ENCODE measurements around the gene ATXN1.

Gene ATXN1

DNA sequence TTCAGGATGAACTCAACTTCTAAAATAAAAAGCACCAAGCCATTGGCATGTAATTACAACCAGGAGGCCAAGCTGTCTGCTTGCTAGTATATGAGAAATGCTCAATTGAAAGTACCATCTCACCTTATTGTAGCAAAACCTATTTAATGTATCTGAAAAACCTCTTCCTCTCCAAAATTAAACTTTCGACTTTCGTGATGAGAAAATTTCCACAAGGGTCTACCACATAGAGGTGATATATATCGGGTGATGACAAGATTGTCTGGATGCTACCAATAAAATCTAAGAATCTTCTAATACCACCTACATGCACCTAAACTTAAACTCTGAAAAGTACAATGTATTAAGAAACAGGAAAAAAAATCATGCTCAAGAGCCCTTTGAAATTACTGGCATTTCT is 74.2 kb downstream of the ATXN1 start:
- TF ChIP-seq, protein P1, sequence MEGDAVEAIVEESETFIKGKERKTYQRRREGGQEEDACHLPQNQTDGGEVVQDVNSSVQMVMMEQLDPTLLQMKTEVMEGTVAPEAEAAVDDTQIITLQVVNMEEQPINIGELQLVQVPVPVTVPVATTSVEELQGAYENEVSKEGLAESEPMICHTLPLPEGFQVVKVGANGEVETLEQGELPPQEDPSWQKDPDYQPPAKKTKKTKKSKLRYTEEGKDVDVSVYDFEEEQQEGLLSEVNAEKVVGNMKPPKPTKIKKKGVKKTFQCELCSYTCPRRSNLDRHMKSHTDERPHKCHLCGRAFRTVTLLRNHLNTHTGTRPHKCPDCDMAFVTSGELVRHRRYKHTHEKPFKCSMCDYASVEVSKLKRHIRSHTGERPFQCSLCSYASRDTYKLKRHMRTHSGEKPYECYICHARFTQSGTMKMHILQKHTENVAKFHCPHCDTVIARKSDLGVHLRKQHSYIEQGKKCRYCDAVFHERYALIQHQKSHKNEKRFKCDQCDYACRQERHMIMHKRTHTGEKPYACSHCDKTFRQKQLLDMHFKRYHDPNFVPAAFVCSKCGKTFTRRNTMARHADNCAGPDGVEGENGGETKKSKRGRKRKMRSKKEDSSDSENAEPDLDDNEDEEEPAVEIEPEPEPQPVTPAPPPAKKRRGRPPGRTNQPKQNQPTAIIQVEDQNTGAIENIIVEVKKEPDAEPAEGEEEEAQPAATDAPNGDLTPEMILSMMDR (IDR thresholded peaks at IDR 0.05; ENCODE audit: extremely low read depth, missing control alignments), result no peak
- DNase-seq (ENCODE audit: low spot score), result no peak

DNA sequence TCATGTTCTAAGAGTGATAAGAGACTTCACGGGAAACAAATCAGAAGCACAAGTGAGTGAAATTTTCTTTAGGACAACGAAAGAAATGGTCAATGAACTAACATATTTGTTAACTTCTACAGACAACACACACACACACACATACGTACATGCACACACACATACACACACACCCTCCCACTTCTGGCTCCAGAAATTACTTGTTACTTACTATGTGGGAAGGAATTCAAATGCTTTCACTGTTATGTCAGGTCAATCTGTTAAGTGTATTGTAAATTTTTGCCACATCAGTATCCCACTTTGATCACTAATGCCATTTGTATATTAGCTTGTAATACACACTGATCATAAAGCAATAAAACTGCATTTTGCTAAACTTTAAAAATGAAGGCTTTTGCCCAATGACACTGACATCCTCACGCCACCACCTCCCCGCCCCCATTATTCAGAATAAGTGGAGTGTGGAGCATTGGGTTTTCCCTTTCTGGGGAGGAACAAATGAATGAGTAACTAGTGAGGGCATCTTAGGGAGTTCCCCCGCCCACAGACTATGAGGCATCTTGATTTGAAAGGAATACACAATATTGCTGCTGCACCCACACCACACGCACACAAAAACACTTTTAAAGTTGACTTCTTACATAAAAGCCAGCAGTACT is 76.2 kb downstream of the ATXN1 start:
- peak; percentile 36 for DNase-seq (ENCODE audit: low spot score)
- TF ChIP-seq, protein P1 (IDR thresholded peaks at IDR 0.05; ENCODE audit: extremely low read depth, missing control alignments), result no peak

DNA sequence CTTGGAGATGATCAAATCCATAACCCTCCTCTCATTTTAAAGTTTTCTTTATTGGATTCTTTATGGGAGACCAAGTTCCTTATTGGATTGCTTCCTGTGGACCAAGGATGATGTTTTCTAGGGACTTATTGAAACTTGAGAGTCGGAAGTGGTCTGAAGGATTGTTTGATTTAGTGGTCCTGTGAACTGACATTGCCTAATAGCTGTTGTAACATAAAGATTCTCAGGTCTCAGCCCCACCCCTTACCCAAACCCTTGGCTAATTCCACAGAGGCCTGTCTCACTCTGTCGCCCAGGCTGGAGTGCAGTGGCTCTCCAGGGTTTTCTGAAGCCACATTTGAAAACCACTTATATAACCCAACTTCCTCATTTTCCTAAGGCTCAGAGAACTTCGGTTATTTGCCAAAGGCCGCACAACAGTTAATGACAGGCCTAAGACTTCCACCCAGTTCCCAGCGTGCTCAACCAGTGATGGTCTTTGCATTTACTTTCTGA is 77.0 kb downstream of the ATXN1 start:
- no peak for DNase-seq (ENCODE audit: low spot score)
- TF ChIP-seq, protein P1 (IDR thresholded peaks at IDR 0.05; ENCODE audit: extremely low read depth, missing control alignments), result no peak

DNA sequence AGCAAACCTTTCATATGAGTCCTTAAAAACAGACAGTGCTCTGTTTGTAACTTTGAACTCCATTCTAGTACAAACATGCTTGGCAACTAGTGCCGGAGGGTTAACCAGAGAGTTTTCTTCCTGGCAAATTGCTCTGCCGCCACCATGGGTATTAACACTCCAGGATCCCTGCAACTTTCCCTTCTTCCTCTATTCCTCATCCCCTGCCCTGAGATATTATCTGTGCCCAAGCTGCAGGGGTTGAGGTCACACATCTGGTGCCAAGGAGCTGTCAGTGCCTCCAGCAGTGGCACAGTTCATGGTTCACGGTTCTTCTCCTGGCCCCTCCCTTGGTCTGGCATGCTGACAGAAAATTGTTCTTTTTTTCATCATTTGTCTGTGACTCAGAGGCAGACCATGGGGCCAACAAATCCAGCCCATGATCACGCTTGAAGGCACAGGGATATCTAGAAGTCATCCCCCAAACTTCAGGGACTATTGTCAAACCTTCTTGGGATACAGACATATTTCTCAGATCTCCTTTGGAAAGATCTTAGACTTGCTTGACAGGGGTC is 77.5 kb downstream of the ATXN1 start:
- no peak for DNase-seq (ENCODE audit: low spot score)
- TF ChIP-seq, protein P1 (IDR thresholded peaks at IDR 0.05; ENCODE audit: extremely low read depth, missing control alignments), result no peak

DNA sequence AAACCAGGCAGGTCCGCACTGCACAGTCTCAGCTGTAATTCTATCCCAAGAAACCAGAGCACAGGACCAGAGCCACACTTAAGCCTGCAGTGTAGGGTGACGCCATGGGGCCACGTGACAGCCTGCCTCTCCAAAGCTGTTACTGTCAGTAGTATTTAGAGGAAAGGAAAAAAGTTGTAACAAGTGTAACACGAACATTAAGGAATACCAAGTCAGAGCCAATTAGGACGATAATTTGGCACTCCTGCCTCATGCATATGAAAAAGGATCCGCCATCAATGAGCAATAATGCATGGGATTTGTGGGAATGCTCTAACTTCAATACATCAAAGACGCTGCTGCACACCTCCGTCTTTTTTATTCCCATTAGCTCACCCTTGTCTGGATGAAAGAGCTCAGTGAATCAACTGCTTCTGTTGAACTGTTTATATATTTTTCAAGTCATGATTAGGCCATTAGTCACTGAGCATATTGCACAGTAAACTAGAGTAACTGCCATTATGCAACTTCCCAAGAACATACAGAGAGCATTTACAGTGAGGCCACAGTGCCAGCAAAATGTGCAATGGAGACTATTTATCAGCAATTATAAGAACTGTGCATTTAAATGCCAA is 79.9 kb downstream of the ATXN1 start:
- DNase-seq (ENCODE audit: low spot score), result no peak
- TF ChIP-seq, protein P1 (IDR thresholded peaks at IDR 0.05; ENCODE audit: extremely low read depth, missing control alignments), result no peak

DNA sequence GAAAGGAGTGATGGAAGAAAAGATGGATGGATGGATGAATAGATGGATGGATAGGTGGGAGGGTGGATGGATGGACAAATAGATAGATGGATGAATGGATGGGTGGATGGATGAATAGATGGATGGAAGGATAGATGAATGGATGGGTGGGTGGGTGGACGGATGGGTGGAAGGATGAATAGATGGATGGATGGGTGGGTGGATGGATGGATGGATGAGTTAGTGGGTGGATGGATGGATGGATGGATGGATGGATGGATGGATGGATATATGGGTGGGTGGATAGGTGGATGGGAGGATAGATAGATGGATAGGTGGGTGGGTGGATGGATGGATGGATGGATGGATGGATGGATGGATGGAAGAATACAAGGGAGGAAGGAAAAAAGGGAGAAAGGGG is 82.2 kb downstream of the ATXN1 start:
- TF ChIP-seq, protein P1 (IDR thresholded peaks at IDR 0.05; ENCODE audit: extremely low read depth, missing control alignments), result no peak
- no peak for DNase-seq (ENCODE audit: low spot score)

DNA sequence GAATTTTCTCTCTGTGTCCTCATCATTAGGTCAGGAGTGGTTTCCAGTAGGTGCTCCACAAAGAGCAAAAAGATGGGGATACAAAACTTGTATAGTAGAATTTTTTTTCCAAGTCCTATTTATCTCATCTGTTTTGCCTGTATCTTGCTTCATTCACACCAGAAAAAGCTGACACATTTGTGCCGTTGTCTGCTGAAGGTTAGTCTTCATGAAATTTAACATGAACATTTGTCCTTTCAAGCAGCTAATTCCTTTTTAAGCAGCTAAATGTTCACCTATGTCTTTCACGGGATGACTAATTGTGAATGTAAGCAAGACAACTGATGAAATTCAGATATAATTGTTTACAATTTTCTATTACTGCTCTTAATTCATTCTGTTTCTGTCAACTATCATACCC is 83.8 kb downstream of the ATXN1 start:
- TF ChIP-seq, protein P1 (IDR thresholded peaks at IDR 0.05; ENCODE audit: extremely low read depth, missing control alignments), result no peak

More for the DNA sequence above, 83.8 kb downstream of the ATXN1 start:
- no peak for DNase-seq (ENCODE audit: low spot score)
